ACC112 (cell line): Measurements from ENCODE around the gene SPATC1L.

Experiments
- H2AFZ ChIP-seq: fragments of 200-600 bp; sonication (generic); one replicate; pipeline ENCODE4 v1.6.0; 2017; ENCODE audit warnings: antibody characterized with exemption, low read length; ENCODE audit not compliant: unreplicated experiment
- H3K27ac ChIP-seq: fragments of 200-600 bp; sonication (generic); 2 replicates; pipeline ENCODE4 v1.5.1; 2014; ENCODE audit warnings: low read depth, mild to moderate bottlenecking, antibody characterized with exemption, low read length, moderate library complexity
- H3K27me3 ChIP-seq: fragments of 200-600 bp; sonication (generic); 2 replicates; pipeline ENCODE4 v1.6.1; 2014; ENCODE audit warnings: mild to moderate bottlenecking, antibody characterized with exemption, low read length, moderate library complexity, mixed read lengths; ENCODE audit not compliant: insufficient read depth
- H3K36me3 ChIP-seq: fragments of 200-600 bp; sonication (generic); 2 replicates; pipeline ENCODE4 v1.6.1; 2016; ENCODE audit warnings: mild to moderate bottlenecking, antibody characterized with exemption, low read length, moderate library complexity, mixed read lengths; ENCODE audit not compliant: insufficient read depth
- H3K4me1 ChIP-seq: fragments of 200-600 bp; sonication (generic); one replicate; pipeline ENCODE4 v1.6.1; 2016; ENCODE audit warnings: low read length, mixed read lengths; ENCODE audit not compliant: insufficient read depth, unreplicated experiment, control insufficient read depth
- H3K4me3 ChIP-seq: fragments of 200-600 bp; sonication (generic); 2 replicates; pipeline ENCODE4 v1.5.1; 2014; ENCODE audit warnings: mild to moderate bottlenecking, low read depth, low read length
- H3K79me2 ChIP-seq: fragments of 200-600 bp; sonication (generic); one replicate; pipeline ENCODE4 v1.6.0; 2016; ENCODE audit warnings: low read length; ENCODE audit not compliant: control insufficient read depth, unreplicated experiment, insufficient read depth

The SPATC1L gene

DNA sequence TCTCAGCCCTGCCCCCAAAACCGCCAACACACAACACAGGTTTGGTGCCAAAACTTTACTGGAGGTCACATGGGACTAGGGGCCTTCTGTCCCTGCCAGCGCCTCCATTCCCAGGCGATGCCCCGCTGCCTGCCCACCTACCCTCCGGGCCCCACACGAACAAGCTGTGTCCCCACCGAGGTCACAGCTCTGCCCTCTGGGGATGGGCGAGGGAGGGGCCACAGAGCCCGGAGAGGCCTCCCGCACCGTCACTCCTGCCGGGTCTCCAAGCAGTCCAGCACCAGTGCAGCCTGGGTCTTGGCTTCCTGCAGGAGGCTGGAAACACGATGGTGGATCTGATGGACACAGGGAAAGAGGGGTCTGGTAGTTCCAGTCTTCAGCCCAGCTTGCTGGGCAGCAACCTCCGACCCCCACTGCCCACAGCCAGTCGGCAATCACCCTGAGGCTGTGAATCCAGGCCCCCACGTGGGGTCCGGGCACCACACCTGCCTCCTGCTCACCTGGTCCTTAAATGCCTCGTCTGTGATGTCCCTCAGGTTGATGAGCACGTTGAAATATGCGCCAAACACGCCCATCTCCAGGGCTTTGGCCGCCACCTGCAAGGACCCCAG, 47.4 kb downstream of the SPATC1L start:
- Histone ChIP-seq H3K4me3 (no peak overlapping the region), H3K36me3 (0 out of 2 replicates have a peak, but pooled peaks cover 4% of the 10 kb centered on the region), H3K27me3 (no peaks in the 10 kb centered on the region), H3K79me2 (no peaks in the 10 kb centered on the region), H2AFZ (no peak overlapping the region), H3K27ac (no peak overlapping the region), H3K4me1 (no peaks in the 10 kb centered on the region)

- no peaks in the 10 kb centered on the region for H3K4me1 ChIP-seq
- H3K27me3 ChIP-seq, result no peaks in the 10 kb centered on the region
- H3K79me2 ChIP-seq, result no peaks in the 10 kb centered on the region
- no peak overlapping the region for H2AFZ ChIP-seq
- H3K4me3 ChIP-seq, result no peak overlapping the region
- peaks cover 12% of the 10 kb centered on the region; the same call in 1 of the 2 replicates for H3K36me3 ChIP-seq
- H3K27ac ChIP-seq, result no peak overlapping the region
Observed at GRCh38 chr21:46135782-46136395, 48.4 kb downstream of the SPATC1L start.

GRCh38 chr21:46131838-46132651, 52.2 kb downstream of the SPATC1L start:
- Histone ChIP-seq H2AFZ (no peak overlapping the region), H3K4me3 (no peak overlapping the region), H3K4me1 (no peaks in the 10 kb centered on the region), H3K27ac (no peak overlapping the region), H3K79me2 (no peaks in the 10 kb centered on the region), H3K36me3 (peaks cover 29% of the 10 kb centered on the region; the same call in 1 of the 2 replicates), H3K27me3 (no peaks in the 10 kb centered on the region)

DNA sequence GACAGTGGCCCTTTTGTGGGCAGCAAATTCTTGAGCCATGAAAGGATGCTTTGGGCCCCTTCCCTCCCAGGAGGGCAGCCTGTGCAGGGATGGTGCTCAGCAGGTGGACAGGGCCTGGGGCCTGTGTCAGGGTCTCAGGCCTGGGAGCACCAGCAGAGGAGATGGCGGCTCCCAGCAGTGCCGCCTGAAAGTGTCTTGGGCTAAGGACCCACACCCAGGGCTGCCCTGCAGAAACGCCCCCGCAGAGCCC, 52.7 kb downstream of the SPATC1L start:
- peaks cover 29% of the 10 kb centered on the region; the same call in 1 of the 2 replicates for H3K36me3 ChIP-seq
- H2AFZ ChIP-seq, result no peak overlapping the region
- no peak overlapping the region for H3K27ac ChIP-seq
- H3K4me1 ChIP-seq, result no peaks in the 10 kb centered on the region
- H3K4me3 ChIP-seq, result no peak overlapping the region
- no peaks in the 10 kb centered on the region for H3K79me2 ChIP-seq
- H3K27me3 ChIP-seq, result no peaks in the 10 kb centered on the region

DNA sequence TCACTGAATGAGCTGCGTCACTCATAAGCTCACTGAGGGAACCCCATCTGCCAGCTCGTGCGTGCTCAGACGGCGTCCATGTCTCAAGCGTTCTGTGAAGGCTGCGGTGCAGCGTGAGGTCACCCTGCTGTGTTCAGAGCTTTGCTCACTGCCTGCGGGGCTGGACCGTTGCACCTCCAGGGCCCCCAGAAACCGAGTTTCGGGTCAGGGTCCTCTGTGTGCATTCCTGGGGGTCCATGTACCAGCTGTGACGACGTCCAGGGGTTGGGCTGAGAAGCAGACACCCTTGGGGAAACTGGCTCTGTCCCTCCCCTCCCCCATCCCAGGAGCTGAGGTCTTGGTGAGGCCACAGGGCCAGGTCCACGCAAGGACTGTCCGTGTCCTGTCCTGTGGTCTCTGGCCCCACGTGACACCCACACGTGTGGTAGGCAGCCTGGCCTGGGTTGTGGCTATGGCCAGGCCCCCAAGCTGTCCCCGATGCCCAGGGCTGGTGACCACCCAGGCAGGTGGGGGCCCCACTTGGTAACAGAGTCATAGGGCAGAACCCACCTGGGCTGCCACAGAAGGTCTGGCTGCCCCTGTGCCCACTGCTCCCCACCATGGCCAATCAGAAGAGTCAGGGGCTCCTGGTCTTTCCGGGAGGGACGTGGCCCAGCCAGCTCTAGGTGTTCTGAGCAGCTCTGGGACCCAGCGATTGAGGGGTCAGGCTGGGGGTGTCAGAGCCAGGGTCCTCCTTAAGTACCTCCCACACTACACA, 53.2 kb downstream of the SPATC1L start:
- Histone ChIP-seq H3K4me1 (no peaks in the 10 kb centered on the region), H2AFZ (no peak overlapping the region), H3K79me2 (no peaks in the 10 kb centered on the region), H3K27ac (no peak overlapping the region), H3K36me3 (peaks cover 34% of the 10 kb centered on the region; the same call in 1 of the 2 replicates), H3K4me3 (no peak overlapping the region), H3K27me3 (no peaks in the 10 kb centered on the region)

DNA sequence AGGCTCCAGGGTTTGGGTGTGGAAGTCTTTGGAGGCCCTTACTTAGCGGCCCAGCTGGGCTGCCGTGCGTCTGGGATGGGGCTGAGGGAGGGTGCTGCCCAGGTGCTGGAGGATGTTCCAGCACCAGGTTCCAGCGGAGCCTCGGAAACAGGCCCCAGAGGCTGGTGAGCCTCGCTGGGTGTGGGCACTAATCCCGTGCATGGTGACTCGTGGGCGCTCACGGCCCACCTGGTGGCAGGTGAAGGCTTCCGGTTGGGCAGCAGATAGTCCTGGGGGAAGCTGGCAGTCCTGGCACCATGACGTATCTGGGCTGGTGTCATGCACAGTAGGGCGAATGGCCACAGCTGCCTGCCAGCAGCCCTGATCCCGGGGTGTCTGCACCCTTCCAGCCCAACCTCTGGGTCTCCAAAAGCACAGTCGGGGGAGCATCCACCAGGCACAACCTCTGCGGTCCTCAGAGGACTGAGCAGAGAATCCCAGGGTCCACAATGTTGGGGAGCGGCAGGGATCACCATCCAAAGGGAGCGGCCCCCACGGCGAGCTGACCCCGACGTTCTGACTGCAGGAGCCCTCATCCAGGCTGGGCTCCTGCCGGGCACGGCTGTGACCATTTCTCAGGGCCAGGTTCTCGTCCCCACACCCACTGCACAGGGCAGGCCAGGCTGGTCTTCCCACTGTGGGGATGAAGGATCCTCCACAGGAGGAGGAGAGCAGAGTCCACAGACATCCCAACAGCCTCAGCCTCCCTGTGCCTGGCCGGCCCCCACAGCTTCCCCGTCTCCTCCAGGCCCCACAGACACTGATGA, 54.2 kb downstream of the SPATC1L start:
- no peaks in the 10 kb centered on the region for H3K79me2 ChIP-seq
- H3K36me3 ChIP-seq, result peaks cover 44% of the 10 kb centered on the region; the same call in 1 of the 2 replicates
- H2AFZ ChIP-seq, result no peak overlapping the region
- H3K27me3 ChIP-seq, result no peaks in the 10 kb centered on the region
- H3K4me1 ChIP-seq, result no peaks in the 10 kb centered on the region
- no peak overlapping the region for H3K27ac ChIP-seq
- no peak overlapping the region for H3K4me3 ChIP-seq

DNA sequence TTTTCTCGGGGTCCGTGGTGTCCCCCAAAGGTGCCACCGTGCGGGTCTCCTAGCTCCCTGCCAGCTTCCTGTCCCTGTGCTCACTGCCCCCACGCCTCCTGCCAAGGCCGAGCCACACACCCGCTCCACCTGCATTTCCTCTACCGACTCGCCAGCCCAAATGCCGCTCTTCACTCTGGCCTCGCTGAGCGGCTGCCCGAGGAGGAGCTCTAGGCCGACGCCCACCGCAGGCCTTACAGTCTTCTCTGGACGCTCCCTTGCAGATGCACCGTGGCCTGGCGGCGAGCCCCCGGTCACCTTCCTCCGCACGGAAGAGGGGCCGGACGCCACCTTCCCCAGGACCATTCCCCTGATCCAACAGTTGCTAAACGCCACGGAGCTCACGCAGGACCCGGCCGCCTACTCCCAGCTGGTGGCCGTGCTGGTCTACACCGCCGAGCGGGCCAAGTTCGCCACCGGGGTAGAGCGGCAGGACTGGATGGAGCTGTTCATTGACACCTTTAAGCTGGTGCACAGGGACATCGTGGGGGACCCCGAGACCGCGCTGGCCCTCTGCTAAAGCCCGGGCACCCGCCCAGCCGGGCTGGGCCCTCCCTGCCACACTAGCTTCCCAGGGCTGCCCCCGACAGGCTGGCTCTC, 55.2 kb downstream of the SPATC1L start:
- H3K4me1 ChIP-seq, result no peaks in the 10 kb centered on the region

DNA sequence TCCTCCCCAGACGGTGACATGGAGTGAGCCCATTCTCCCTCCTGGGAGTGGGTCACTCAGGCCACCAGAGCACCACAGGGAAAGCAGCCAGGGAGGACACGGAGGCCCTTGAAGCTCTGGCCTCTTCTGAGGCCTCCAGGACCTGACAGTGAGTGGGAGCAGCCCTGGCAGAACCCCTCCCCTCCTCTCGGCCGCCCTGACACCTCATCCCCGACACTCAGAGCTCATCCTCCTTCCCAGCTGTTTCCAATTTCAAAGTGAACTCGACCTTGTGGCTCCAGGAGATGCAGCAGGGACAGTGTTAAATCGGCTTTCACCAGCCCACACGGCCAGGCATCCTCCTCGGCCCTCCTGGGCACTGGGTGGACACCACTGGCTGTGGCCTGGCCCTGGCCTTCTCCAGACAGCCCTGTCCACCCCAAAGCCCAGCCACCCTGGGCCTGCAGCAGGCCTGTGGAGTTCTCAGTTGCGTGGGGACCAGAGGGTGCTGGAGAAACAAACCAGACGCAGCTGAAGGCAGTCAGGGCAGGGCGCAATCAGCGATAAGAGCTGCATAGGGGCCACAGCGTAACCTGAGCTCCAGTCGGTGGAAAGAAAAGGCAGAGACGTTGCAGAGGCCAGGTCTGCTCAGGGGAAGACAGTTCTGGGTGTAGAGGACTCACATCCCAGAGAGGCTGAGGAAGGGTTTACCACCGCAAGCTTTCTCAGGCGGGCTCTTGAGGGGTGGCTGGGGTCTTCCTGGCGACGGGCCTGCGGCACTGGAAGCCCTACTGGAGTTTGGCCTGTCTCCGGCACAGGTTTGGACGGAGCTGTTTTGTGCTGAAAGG, 55.9 kb downstream of the SPATC1L start:
- Histone ChIP-seq H3K4me1 (no peaks in the 10 kb centered on the region), H3K27me3 (no peaks in the 10 kb centered on the region), H3K79me2 (peaks cover 13% of the 10 kb centered on the region), H3K27ac (no peak overlapping the region), H2AFZ (no peak overlapping the region), H3K4me3 (no peak overlapping the region), H3K36me3 (peaks cover 60% of the 10 kb centered on the region)

More for the DNA sequence above, 55.2 kb downstream of the SPATC1L start:
- no peak overlapping the region for H3K4me3 ChIP-seq
- peaks cover 6% of the 10 kb centered on the region for H3K79me2 ChIP-seq
- no peak overlapping the region for H2AFZ ChIP-seq
- peaks cover 53% of the 10 kb centered on the region for H3K36me3 ChIP-seq
- H3K27ac ChIP-seq, result no peak overlapping the region
- H3K27me3 ChIP-seq, result no peaks in the 10 kb centered on the region
